ENCODE data around the gene RAD52.

GRCh38 chr12:968545-968944 is 19.1 kb upstream of the RAD52 start:
- no peak for TF ChIP-seq FOXP2 (optimal IDR thresholded peaks at IDR 0.05; ENCODE audit: borderline replicate concordance, extremely low read depth, extremely low read length, insufficient read depth)
- no peak for TF ChIP-seq TAF1 (IDR thresholded peaks at IDR 0.05; ENCODE audit: borderline replicate concordance, insufficient read depth, low read length)
- TF ChIP-seq POLR2AphosphoS5 (IDR thresholded peaks at IDR 0.05; ENCODE audit: low read depth, low read length), result no peak
- no peak for TF ChIP-seq SIN3A (IDR thresholded peaks at IDR 0.05; ENCODE audit: borderline replicate concordance, insufficient read depth, low read length)

Measured in PFSK-1 (cell line).